PC-3 (cell line): ENCODE measurements around the gene REELD1.

Experiments
- CTCF ChIP-seq: fragments of 300-600 bp; sonication (generic); conservative IDR thresholded peaks from 2 replicates; pipeline ENCODE4 v1.5.1; 2017; ENCODE audit warnings: antibody characterized with exemption, low read depth, mild to moderate bottlenecking, low read length
- EZH2 ChIP-seq: fragments of 300-600 bp; sonication (generic); IDR thresholded peaks from one replicate; pipeline ENCODE4 v1.6.1; 2017; ENCODE audit warnings: antibody characterized with exemption, mild to moderate bottlenecking, low read length; ENCODE audit not compliant: unreplicated experiment
- EZH2phosphoT487 ChIP-seq: fragments of 300-600 bp; sonication (generic); IDR thresholded peaks from 2 replicates; pipeline ENCODE4 v1.6.1; 2018; ENCODE audit warnings: mild to moderate bottlenecking, antibody characterized with exemption, low read length, borderline replicate concordance

DNA sequence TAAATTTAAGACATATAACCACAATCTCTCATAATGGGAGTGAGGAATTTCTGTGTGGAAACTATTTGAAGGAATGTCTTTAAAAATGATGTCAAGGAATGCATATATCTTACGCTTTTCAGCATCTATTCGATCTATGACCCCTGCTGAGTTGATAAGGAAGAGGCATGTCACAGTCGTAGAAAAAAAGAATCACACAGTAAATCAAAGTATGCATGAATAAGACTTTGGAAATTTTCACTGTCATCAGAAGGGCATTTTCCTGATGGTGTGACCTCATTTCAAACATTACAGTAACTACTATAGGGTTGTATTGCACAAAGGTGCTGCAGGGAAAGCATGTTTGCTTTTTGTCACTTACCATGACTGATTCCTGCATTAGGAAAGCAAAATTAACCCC lies 41.5 kb downstream of the REELD1 start:
- TF ChIP-seq CTCF: no peak
- TF ChIP-seq EZH2: no peak
- TF ChIP-seq EZH2phosphoT487: no peak
